GM23248 (cell line): ENCODE data around the gene TUBB8B.
"Not testable (repeated sequence)": the region's sequence is repeated elsewhere in the genome, so short reads cannot be mapped to it uniquely, and the experiment has no call there.

Source experiments
- EZH2 ChIP-seq: fragments of 200-600 bp; sonication (generic); IDR thresholded peaks from 2 replicates; pipeline ENCODE4 v1.6.1; 2018; ENCODE audit warnings: antibody characterized with exemption, mild to moderate bottlenecking; ENCODE audit not compliant: insufficient read depth, poor library complexity, severe bottlenecking
- EZH2phosphoT487 ChIP-seq: fragments of 200-600 bp; sonication (generic); IDR thresholded peaks from 2 replicates; pipeline ENCODE4 v1.6.1; 2018; ENCODE audit warnings: antibody characterized with exemption, moderate library complexity, mild to moderate bottlenecking, low read depth; ENCODE audit not compliant: insufficient read depth

- not testable (repeated sequence) for TF ChIP-seq EZH2phosphoT487, EZH2
These were observed 47.3 kb upstream of the TUBB8B start for GRCh38 chr18:96767-97131.
